ENCODE measurements around the gene NADSYN1. TPM values are rescaled to one million over a fixed set of nuclear protein-coding genes. Genes with fewer than 3 reads are reported as not detected.

NADSYN1 gene
- total RNA-seq, 6 experiments from 2014 or later: 39.3 to 48.0 (median 46.7) TPM

DNA sequence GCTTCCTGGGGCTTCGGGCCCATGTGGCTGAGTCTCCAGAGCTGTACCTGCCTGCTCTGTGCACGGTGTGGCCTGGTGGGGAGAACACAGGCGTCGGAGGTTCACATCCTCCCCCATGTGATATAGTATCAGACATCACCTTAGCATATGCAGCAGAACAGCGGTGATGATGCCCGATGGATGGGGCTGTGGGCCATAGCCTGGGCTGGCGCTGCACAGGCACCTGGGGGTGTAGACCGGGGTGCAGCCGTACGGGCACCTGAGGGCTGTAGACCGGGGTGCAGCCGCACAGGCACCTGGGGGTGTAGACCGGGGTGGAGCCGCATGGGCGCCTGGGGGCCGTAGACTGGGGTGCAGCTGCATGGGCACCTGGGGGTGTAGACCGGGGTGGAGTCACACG lies 29.2 kb downstream of the NADSYN1 start:
- Mint-ChIP-seq H3K27ac (no peak overlapping the region), H3K36me3 (ENCODE audit: low read depth) (peaks cover 52% of the 10 kb centered on the region), H3K9me3 (no peaks in the 10 kb centered on the region), H3K4me3 (no peak overlapping the region), H3K27me3 (ENCODE audit: insufficient read depth) (peaks cover 1% of the 10 kb centered on the region), H3K4me1 (ENCODE audit: low read depth) (no peaks in the 10 kb centered on the region)
- DNase-seq: no peak
- TF ChIP-seq, protein P1, sequence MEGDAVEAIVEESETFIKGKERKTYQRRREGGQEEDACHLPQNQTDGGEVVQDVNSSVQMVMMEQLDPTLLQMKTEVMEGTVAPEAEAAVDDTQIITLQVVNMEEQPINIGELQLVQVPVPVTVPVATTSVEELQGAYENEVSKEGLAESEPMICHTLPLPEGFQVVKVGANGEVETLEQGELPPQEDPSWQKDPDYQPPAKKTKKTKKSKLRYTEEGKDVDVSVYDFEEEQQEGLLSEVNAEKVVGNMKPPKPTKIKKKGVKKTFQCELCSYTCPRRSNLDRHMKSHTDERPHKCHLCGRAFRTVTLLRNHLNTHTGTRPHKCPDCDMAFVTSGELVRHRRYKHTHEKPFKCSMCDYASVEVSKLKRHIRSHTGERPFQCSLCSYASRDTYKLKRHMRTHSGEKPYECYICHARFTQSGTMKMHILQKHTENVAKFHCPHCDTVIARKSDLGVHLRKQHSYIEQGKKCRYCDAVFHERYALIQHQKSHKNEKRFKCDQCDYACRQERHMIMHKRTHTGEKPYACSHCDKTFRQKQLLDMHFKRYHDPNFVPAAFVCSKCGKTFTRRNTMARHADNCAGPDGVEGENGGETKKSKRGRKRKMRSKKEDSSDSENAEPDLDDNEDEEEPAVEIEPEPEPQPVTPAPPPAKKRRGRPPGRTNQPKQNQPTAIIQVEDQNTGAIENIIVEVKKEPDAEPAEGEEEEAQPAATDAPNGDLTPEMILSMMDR (IDR thresholded peaks at IDR 0.05): no peak

DNA sequence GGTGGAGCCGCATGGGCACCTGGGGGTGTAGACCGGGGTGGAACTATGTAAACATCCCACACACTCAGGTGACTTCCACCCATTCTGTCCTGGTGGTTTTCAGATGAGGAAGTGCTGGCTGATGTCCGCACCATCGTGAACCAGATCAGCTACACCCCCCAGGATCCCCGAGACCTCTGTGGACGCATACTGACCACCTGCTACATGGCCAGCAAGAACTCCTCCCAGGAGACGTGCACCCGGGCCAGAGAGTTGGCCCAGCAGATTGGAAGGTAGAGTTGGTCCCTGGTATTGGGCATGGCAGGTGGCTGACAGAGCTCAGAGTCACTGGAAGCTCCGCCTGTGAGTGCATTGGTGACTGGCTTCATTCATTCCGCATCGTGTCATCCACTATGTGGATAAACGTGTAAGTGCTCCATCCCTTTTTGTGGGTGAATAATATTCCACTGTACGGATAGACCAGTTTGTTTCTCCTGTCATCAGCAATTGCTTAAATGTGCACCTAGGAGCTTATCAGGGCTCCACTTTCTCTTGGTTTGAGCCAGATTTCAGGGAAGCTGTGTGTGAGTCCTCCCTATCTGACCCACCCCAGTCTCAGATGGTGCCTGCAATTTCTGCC lies 29.9 kb downstream of the NADSYN1 start:
- peaks cover 3% of the 10 kb centered on the region for H3K4me1 Mint-ChIP-seq (ENCODE audit: low read depth)
- H3K4me3 Mint-ChIP-seq: no peak overlapping the region
- DNase-seq: no peak
- H3K27ac Mint-ChIP-seq: no peak overlapping the region
- H3K9me3 Mint-ChIP-seq: no peaks in the 10 kb centered on the region
- peaks cover 52% of the 10 kb centered on the region for H3K36me3 Mint-ChIP-seq (ENCODE audit: low read depth)
- TF ChIP-seq, protein P1 (IDR thresholded peaks at IDR 0.05): no peak
- H3K27me3 Mint-ChIP-seq (ENCODE audit: insufficient read depth): peaks cover 1% of the 10 kb centered on the region

DNA sequence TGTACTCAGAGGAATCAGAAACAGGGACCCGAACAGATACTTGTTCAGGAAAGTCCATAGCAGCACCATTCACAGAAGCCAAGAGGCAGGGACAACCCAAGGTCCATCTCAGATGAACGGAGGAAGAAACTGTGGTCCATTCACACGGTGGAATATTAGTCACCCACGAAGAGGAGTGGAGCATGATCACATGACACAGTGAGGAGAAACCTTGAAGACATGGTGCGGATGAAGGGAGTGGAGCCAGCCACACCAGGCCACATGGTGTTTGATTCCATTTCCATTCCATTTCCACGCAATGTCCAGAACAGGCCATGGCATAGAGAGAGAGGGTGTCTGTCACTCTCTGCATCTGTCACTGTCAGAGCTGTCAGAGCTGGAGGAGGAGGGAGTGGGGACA lies 30.7 kb downstream of the NADSYN1 start:
- H3K4me3 Mint-ChIP-seq: no peak overlapping the region
- TF ChIP-seq, protein P1 (IDR thresholded peaks at IDR 0.05): no peak
- H3K27me3 Mint-ChIP-seq (ENCODE audit: insufficient read depth): peaks cover 1% of the 10 kb centered on the region
- DNase-seq: no peak
- H3K27ac Mint-ChIP-seq: no peak overlapping the region
- H3K9me3 Mint-ChIP-seq: no peaks in the 10 kb centered on the region
- H3K4me1 Mint-ChIP-seq (ENCODE audit: low read depth): peaks cover 11% of the 10 kb centered on the region
- H3K36me3 Mint-ChIP-seq (ENCODE audit: low read depth): peaks cover 54% of the 10 kb centered on the region

DNA sequence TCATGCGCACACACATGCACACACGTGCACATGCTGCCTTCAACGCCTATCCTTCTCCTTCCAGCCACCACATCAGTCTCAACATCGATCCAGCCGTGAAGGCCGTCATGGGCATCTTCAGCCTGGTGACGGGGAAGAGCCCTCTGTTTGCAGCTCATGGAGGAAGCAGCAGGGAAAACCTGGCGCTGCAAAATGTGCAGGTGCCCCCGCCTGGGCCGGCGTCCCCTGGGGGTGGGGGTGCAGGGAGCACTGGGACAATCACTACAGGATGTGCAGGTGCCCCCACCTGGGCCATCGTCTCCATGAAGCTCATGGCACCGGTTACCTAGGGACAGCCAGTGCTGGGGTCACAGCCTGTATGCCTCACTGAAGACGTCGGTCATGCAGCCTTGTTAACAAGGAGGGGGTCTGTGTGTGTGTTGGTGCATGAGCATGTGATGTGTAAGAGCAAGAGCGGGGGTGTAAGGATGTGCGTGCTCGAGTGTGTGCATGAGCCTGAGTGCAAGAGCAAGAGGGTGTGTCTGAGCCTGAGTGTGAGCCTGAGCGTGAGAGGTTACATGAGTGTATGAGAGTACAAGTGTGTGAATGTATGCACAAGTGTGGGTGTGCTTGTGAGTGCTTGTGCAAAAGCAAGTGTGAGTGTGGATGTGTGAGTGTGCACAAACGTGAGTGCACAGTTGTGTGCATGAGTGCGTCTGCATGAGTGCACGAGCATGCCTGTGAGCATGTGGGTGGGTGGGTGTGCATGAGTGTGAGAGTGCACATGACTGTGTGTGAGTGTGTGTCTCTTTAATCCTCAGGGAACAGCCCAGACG lies 31.5 kb downstream of the NADSYN1 start:
- H3K27ac Mint-ChIP-seq: no peak overlapping the region
- H3K36me3 Mint-ChIP-seq (ENCODE audit: low read depth): peaks cover 56% of the 10 kb centered on the region
- no peaks in the 10 kb centered on the region for H3K9me3 Mint-ChIP-seq
- H3K4me3 Mint-ChIP-seq: no peak overlapping the region
- peaks cover under 1% of the 10 kb centered on the region for H3K27me3 Mint-ChIP-seq (ENCODE audit: insufficient read depth)
- peaks cover 19% of the 10 kb centered on the region for H3K4me1 Mint-ChIP-seq (ENCODE audit: low read depth)
- DNase-seq: no peak
- TF ChIP-seq, protein P1 (IDR thresholded peaks at IDR 0.05): no peak

DNA sequence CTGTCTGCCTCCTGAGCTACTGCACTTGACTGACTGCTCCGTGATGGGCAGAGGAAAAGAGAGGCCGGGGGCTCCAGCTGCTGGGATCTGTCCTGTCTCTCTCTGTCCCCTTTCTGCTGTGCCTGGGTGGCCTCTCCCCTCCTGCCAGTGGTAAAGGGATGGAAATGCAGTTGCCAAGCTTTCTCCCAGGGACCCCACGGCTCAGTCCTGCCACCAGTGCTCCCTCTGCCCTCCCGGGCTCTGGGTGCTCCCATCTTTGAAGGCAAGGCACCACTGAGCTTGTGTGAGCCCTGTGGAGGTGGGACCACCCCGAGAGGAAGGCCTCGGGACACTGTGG lies 32.0 kb downstream of the NADSYN1 start:
- Mint-ChIP-seq H3K27me3 (ENCODE audit: insufficient read depth) (no peaks in the 10 kb centered on the region; the same call in none of the 2 replicates), H3K27ac (no peak overlapping the region), H3K36me3 (ENCODE audit: low read depth) (peaks cover 56% of the 10 kb centered on the region), H3K4me3 (no peak overlapping the region), H3K9me3 (no peaks in the 10 kb centered on the region), H3K4me1 (ENCODE audit: low read depth) (peaks cover 20% of the 10 kb centered on the region)
- no peak for DNase-seq
- TF ChIP-seq, protein P1 (IDR thresholded peaks at IDR 0.05): no peak
